Measurements from ENCODE around the gene DPEP1.
"Not testable (repeated sequence)": the region's sequence is repeated elsewhere in the genome, so short reads cannot be mapped to it uniquely, and the experiment has no call there.

DPEP1 gene

GRCh38 chr16:89582614-89583196, 30.7 kb upstream of the DPEP1 start:
- TF ChIP-seq, protein P1, sequence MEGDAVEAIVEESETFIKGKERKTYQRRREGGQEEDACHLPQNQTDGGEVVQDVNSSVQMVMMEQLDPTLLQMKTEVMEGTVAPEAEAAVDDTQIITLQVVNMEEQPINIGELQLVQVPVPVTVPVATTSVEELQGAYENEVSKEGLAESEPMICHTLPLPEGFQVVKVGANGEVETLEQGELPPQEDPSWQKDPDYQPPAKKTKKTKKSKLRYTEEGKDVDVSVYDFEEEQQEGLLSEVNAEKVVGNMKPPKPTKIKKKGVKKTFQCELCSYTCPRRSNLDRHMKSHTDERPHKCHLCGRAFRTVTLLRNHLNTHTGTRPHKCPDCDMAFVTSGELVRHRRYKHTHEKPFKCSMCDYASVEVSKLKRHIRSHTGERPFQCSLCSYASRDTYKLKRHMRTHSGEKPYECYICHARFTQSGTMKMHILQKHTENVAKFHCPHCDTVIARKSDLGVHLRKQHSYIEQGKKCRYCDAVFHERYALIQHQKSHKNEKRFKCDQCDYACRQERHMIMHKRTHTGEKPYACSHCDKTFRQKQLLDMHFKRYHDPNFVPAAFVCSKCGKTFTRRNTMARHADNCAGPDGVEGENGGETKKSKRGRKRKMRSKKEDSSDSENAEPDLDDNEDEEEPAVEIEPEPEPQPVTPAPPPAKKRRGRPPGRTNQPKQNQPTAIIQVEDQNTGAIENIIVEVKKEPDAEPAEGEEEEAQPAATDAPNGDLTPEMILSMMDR (IDR thresholded peaks at IDR 0.05; ENCODE audit: insufficient read depth, missing control alignments), result no peak
- DNase-seq (ENCODE audit: insufficient read length, low spot score) (no peak), FAIRE-seq (no peak)

DNA sequence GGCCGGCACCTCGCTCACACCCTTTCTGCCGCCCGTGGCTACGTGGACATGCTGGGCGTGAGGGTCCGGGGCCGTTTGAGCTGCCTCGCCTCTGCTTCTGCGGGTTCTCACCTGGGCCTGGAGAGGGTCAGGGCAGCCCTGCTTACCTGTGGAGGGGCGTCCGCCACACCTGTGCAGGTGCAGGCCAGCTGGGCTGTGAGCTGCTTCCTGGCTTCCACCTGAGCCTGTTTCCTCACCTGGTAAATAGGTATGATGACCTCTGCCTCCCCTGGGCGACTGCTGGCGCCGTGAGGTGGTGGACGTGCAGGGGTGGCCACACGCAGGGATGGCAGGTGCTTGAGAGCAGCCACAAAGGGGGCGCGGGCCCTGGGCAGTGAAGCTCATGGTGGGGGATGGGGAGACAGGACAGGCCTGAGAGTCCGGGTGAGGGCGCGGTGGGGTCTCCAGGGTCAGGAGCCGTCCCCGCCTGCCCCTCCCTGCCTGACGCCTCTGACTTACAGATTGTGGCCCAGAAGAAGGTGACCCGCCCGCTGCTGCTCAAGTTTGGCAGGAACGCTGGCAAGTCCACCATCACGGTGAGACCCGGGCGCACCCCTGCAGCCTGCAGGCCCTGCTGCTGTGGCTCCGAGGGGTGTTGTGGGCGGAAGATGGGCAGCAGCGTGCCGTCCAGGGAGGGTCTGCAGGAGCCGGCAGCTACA, 30.1 kb upstream of the DPEP1 start:
- no peak for FAIRE-seq
- no peak for DNase-seq (ENCODE audit: insufficient read length, low spot score)
- TF ChIP-seq, protein P1 (IDR thresholded peaks at IDR 0.05; ENCODE audit: insufficient read depth, missing control alignments), result no peak

DNA sequence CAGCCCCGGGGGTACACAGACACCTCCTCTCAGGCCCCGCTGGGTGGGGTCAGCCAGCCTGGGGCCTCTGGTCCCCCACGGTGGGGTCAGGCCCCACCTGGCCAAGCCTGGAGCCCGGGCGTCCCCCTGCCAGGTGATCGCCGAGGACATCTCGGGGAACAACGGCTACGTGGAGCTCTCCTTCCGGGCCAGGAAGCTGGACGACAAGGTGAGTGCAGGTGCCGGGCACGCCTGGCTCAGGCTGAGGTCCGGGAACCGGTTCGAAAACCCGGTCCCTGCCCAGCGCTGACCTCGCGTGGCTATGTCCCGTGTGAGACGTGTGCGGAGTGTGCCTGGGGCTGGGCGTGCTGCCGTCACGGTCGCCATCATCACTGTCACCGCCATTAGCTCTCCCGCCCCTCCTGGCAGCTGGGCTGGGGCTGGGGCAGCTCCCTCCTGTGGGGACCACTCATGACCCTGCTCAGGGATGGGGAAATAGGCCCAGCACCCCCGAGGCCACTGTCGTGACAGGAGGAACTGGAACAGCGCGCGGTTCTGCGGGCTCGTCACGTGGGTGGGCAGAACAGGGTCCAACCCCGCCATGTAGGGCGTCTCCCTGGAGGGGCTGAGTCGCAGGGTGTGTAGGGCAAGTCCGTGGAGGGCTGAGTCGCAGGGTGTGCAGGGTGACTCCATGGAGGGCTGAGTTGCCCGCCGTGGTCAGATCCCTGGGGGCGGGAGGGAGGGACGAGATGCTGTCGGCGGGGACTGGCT, 29.4 kb upstream of the DPEP1 start:
- DNase-seq (ENCODE audit: insufficient read length, low spot score) (no peak), FAIRE-seq (no peak)
- TF ChIP-seq, protein P1 (IDR thresholded peaks at IDR 0.05; ENCODE audit: insufficient read depth, missing control alignments), result no peak

DNA sequence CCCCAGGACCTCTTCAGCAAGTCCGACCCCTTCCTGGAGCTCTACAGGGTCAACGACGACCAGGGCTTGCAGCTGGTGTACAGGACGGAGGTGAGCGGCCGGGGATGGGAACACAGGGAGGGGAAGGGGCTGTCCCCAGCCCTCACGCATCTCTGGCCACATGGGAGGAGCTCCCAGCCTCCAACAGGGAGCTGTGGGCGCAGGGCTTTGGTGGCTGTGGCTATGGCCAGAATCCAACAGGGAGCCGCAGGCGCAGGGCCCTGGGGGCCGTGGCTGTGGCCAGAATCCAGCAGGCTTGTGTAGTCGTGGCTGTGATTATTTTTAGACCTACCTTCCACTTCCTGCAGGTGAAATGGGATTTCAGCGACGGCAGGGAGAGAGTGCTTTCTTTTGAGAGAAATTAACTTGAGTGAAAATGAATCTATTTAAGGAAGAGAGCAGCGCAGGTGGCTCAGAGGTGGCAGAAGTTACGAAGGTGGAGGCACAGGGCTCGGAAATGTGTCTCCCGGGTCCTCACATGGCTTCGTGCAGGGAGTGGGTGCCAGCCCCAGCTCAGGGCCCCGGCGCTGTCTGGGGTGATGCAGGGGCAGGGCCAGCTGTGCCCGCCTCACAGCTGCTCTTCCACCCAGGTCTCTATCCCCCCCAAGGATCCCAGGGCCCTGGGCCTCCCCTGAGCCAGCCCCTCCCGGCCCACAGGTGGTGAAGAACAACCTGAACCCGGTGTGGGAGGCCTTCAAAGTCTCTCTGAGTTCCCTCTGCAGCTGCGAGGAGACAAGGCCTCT, 28.5 kb upstream of the DPEP1 start:
- TF ChIP-seq, protein P1 (IDR thresholded peaks at IDR 0.05; ENCODE audit: insufficient read depth, missing control alignments), result no peak
- no peak for DNase-seq (ENCODE audit: insufficient read length, low spot score)
- FAIRE-seq, result no peak

DNA sequence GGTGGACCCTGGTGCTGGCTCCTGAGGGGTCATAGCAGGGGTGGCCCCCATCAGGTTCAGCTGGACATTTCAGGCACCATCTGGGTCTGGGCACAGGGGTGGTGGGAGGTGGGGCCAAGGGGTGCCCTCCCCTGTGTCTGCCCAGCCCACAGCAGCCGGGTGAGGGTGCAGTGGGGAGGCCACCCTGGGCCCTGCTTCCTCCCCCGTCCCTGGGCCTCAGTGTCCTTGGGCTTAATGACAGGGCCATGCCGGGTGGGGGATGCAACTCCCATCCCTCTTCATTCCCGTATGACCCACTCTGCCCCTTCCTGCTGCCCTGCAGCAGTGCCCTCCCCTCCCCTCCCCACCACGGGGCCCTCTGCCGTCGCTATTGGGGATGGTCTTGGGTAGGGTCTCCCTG, 27.2 kb upstream of the DPEP1 start:
- FAIRE-seq, result no peak
- TF ChIP-seq, protein P1 (IDR thresholded peaks at IDR 0.05; ENCODE audit: insufficient read depth, missing control alignments), result no peak
- DNase-seq (ENCODE audit: insufficient read length, low spot score), result no peak

- DNase-seq (ENCODE audit: insufficient read length, low spot score) (no peak), FAIRE-seq (no peak)
- TF ChIP-seq, protein P1 (IDR thresholded peaks at IDR 0.05; ENCODE audit: insufficient read depth, missing control alignments), result no peak
Observed at GRCh38 chr16:89586853-89587252, 26.6 kb upstream of the DPEP1 start.

DNA sequence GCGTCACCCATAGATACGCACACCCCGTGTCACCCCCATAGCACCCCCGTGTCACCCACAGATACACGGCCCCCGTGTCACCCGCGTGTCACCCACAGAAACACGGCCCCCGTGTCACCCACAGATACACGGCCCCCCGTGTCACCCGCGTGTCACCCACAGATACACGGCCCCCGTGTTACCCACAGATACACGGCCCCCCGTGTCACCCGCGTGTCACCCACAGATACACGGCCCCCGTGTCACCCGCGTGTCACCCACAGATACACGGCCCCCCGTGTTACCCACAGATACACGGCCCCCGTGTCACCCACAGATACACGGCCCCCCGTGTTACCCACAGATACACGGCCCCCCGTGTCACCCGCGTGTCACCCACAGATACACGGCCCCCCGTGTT, 25.8 kb upstream of the DPEP1 start:
- DNase-seq (ENCODE audit: insufficient read length, low spot score); FAIRE-seq: not testable (repeated sequence)
